ENCODE measurements around the gene IL17RC. TPM values are rescaled to one million over a fixed set of nuclear protein-coding genes. Genes with fewer than 3 reads are reported as not detected.

The IL17RC gene
- total RNA-seq, 1 donor from 2014 or later, result 7.3 TPM

DNA sequence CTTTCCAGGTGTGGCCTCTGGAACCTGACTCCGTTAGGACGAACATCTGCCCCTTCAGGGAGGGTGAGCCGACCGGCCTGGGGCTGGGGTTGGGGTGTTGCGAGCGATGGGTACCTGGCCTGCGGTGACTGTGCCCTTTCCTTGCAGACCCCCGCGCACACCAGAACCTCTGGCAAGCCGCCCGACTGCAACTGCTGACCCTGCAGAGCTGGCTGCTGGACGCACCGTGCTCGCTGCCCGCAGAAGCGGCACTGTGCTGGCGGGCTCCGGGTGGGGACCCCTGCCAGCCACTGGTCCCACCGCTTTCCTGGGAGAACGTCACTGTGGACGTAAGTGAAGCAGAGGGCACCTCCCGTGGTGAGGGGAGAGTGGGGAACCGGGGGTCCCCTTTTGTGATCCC is 11.3 kb downstream of the IL17RC start:
- Mint-ChIP-seq H3K4me1 (peaks cover 9% of the 10 kb centered on the region), H3K36me3 (ENCODE audit: low read depth) (no peaks in the 10 kb centered on the region), H3K4me3 (no peak overlapping the region), H3K27ac (ENCODE audit: unreplicated experiment) (no peak overlapping the region), H3K9me3 (no peaks in the 10 kb centered on the region), H3K27me3 (ENCODE audit: low read depth) (no peaks in the 10 kb centered on the region)
- DNase-seq (ENCODE audit: low read depth, low spot score), result no peak
- TF ChIP-seq, protein P1, sequence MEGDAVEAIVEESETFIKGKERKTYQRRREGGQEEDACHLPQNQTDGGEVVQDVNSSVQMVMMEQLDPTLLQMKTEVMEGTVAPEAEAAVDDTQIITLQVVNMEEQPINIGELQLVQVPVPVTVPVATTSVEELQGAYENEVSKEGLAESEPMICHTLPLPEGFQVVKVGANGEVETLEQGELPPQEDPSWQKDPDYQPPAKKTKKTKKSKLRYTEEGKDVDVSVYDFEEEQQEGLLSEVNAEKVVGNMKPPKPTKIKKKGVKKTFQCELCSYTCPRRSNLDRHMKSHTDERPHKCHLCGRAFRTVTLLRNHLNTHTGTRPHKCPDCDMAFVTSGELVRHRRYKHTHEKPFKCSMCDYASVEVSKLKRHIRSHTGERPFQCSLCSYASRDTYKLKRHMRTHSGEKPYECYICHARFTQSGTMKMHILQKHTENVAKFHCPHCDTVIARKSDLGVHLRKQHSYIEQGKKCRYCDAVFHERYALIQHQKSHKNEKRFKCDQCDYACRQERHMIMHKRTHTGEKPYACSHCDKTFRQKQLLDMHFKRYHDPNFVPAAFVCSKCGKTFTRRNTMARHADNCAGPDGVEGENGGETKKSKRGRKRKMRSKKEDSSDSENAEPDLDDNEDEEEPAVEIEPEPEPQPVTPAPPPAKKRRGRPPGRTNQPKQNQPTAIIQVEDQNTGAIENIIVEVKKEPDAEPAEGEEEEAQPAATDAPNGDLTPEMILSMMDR (conservative IDR thresholded peaks at IDR 0.05), result no peak

DNA sequence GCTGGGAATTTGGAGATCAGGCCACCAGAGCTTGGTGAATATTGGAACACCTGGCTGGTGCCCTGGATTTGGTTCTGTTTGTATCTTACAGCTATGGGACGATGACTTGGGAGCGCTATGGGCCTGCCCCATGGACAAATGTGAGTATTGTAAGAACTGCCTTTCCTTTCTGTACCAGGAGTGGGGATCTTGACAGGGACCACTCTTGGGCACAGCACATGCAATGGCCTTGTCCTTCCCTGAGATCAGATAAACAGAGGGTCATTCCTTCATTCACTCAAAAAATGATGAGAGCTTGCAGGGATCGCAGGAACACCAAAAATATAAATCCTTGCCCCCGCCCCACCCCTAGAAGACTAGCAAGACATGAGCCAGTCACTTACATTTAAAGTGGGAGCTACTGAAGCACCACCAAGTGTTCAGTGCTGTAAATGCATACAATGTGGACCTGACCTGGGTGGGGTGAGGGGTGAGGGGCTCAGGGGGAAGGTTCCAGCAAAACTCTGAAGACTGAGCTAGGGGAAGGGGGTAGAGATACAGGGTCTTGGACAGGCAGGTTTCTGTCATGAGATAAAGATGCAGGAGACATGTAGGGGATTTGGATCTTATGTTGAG is 14.0 kb downstream of the IL17RC start:
- Mint-ChIP-seq H3K9me3 (no peaks in the 10 kb centered on the region), H3K27me3 (ENCODE audit: low read depth) (no peaks in the 10 kb centered on the region), H3K4me3 (peak overlapping the region; percentile 78), H3K4me1 (peaks cover 34% of the 10 kb centered on the region), H3K36me3 (ENCODE audit: low read depth) (no peaks in the 10 kb centered on the region), H3K27ac (ENCODE audit: unreplicated experiment) (no peak overlapping the region)
- no peak for DNase-seq (ENCODE audit: low read depth, low spot score)
- TF ChIP-seq, protein P1 (conservative IDR thresholded peaks at IDR 0.05), result peak; percentile 30

DNA sequence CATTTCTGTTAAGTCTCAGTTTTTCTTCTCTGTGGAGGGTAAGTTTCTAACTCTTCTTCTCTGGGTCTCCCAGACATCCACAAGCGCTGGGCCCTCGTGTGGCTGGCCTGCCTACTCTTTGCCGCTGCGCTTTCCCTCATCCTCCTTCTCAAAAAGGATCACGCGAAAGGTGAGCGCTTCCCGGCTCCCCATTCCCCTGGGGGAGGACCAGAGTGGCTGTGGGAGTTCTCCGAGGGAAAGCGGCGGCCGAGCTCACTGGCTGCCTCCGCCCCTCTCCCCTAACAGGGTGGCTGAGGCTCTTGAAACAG is 15.6 kb downstream of the IL17RC start:
- DNase-seq (ENCODE audit: low read depth, low spot score), result no peak
- TF ChIP-seq, protein P1 (conservative IDR thresholded peaks at IDR 0.05), result no peak
- Mint-ChIP-seq H3K4me3 (peak overlapping the region; percentile 93), H3K4me1 (peaks cover 34% of the 10 kb centered on the region), H3K27ac (ENCODE audit: unreplicated experiment) (no peak overlapping the region), H3K36me3 (ENCODE audit: low read depth) (no peaks in the 10 kb centered on the region), H3K27me3 (ENCODE audit: low read depth) (no peaks in the 10 kb centered on the region), H3K9me3 (no peaks in the 10 kb centered on the region)

DNA sequence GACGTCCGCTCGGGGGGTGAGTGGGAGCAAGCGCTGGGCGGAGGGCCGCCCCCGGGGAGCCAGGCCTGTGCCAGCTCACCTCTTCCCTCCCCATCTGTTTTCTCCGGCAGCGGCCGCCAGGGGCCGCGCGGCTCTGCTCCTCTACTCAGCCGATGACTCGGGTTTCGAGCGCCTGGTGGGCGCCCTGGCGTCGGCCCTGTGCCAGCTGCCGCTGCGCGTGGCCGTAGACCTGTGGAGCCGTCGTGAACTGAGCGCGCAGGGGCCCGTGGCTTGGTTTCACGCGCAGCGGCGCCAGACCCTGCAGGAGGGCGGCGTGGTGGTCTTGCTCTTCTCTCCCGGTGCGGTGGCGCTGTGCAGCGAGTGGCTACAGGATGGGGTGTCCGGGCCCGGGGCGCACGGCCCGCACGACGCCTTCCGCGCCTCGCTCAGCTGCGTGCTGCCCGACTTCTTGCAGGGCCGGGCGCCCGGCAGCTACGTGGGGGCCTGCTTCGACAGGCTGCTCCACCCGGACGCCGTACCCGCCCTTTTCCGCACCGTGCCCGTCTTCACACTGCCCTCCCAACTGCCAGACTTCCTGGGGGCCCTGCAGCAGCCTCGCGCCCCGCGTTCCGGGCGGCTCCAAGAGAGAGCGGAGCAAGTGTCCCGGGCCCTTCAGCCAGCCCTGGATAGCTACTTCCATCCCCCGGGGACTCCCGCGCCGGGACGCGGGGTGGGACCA is 16.1 kb downstream of the IL17RC start:
- Mint-ChIP-seq H3K36me3 (ENCODE audit: low read depth) (no peaks in the 10 kb centered on the region), H3K27me3 (ENCODE audit: low read depth) (no peaks in the 10 kb centered on the region), H3K27ac (ENCODE audit: unreplicated experiment) (no peak overlapping the region), H3K4me3 (peak overlapping the region; percentile 93), H3K9me3 (no peaks in the 10 kb centered on the region), H3K4me1 (peaks cover 34% of the 10 kb centered on the region)
- DNase-seq (ENCODE audit: low read depth, low spot score), result peak; percentile 64
- TF ChIP-seq, protein P1 (conservative IDR thresholded peaks at IDR 0.05), result peak; percentile 73

DNA sequence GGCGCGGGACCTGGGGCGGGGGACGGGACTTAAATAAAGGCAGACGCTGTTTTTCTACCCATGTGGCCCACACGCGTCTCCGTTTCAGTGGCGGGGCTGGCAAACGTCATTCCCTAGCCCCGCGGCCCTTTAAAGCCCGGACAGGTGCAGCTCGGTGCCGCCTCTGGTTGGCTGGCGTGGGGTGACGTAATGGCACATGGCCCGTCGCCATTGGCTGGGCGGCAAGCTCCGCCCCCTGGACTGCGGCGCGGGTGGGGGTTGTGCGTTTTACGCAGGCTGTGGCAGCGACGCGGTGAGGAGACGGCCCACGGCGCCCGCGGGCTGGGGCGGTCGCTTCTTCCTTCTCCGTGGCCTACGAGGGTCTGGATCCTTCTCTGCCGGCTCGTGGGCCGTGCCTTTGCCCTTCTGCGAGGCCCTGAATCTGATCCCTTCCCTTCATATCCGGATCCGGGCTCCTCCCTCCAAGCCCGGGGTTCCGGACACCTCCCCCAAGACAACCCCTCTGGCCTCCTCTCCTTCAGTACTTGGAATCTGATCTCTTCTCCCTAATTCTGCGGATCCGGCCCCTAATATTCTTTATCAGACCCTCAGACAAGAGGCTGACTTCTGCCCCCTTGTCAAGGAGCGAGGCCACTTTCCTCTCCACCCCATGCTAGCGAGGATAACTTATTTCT is 16.8 kb downstream of the IL17RC start, which contains the start of gene CRELD1:
Gene CRELD1 (plus strand): TSS at position 274 of the 674 bp plus-strand sequence. CDS start 605 bp downstream, outside the sequence.
- Mint-ChIP-seq H3K4me1 (peaks cover 34% of the 10 kb centered on the region), H3K27ac (ENCODE audit: unreplicated experiment) (peak within 1 kb of the TSS; percentile 83), H3K36me3 (ENCODE audit: low read depth) (no peaks in the 10 kb centered on the region), H3K4me3 (peak within 1 kb of the TSS; percentile 93), H3K27me3 (ENCODE audit: low read depth) (no peaks in the 10 kb centered on the region), H3K9me3 (no peaks in the 10 kb centered on the region)
- TF ChIP-seq, protein P1 (conservative IDR thresholded peaks at IDR 0.05), result no peak
- DNase-seq (ENCODE audit: low read depth, low spot score), result peak; percentile 87

All from neural crest cell (in vitro differentiated cells).